HepG2 (cell line): ENCODE results near the gene FXYD6. TPM values are rescaled to one million over a fixed set of nuclear protein-coding genes. Genes with fewer than 3 reads are reported as not detected.

Experiments used
- ATAC-seq: fragments of 200-7000 bp; cut with Tn5 transposase; 3 replicates; pipeline ENCODE4 v1.9.1; 2020; ENCODE audit warnings: mild to moderate bottlenecking, moderate library complexity
- BruUV-seq: library from RNA; stranded (reverse); fragments of 400-500 nt; replicated peaks from 2 replicates; lab custom pipeline; 2021; lab: Mats Ljungman, UMichigan
- CTCF ChIA-PET: fragments of 300-600 bp; formaldehyde crosslinking; extraction: SDS; loops from one replicate; lab custom pipeline; 2021; ENCODE audit warnings: low total read pairs, inconsistent platforms, low intra/inter-chr PET ratio; lab: Yijun Ruan, JAX
- POLR2A ChIA-PET: fragments of 350-600 bp; sonication (Branson Sonifier 250); formaldehyde crosslinking; loops from one replicate; lab custom pipeline; 2020; ENCODE audit warnings: antibody characterized with exemption, inconsistent platforms; lab: Yijun Ruan, JAX
- DNase-seq: peaks from one replicate; pipeline ENCODE4 v3.0.0-alpha.2; 2015; ENCODE audit warnings: low spot score
- FAIRE-seq: peaks from 3 replicates; lab custom pipeline; 2011; peaks lifted over from hg19 to GRCh38; lab: Jason Lieb, UNC
- H2AFZ ChIP-seq: one replicate; pipeline ENCODE4 v1.6.1; 2011; ENCODE audit warnings: low read length, inconsistent platforms
- H3K27ac ChIP-seq: fragments of 300-600 bp; 3 replicates; pipeline ENCODE4 v1.8.0; 2011; ENCODE audit warnings: mixed run types, mild to moderate bottlenecking, mixed read lengths, low read length, inconsistent platforms; ENCODE audit not compliant: insufficient read depth; ENCODE audit errors: extremely low read length
- H3K27me3 ChIP-seq, 2 experiments: fragments of 200-600 bp in 1 of 2; 2 replicates in 1 of 2; 3 replicates in 1 of 2; pipeline versions ENCODE4 v1.6.0 to v1.8.0; 2011; ENCODE audit warnings: low read length in 2 of 2, mild to moderate bottlenecking in 2 of 2, moderate library complexity in 2 of 2, inconsistent platforms in 1 of 2; ENCODE audit not compliant: insufficient read depth in 2 of 2, control insufficient read depth in 1 of 2
- H3K36me3 ChIP-seq, 2 experiments: fragments of 200-600 bp in 1 of 2; replicated peaks in 1 of 2; 2 replicates in 1 of 2; 3 replicates in 1 of 2; pipeline versions ENCODE4 v1.5.1 to v1.8.0; 2011; ENCODE audit warnings: low read length in 2 of 2, inconsistent platforms in 1 of 2; ENCODE audit not compliant: insufficient read depth in 2 of 2, control insufficient read depth in 1 of 2
- H3K4me1 ChIP-seq: 2 replicates; pipeline ENCODE4 v1.5.1; 2012; ENCODE audit warnings: low read length, inconsistent platforms; ENCODE audit not compliant: insufficient read depth
- H3K4me2 ChIP-seq: 2 replicates; pipeline ENCODE4 v1.6.0; 2011; ENCODE audit warnings: low read depth, low read length, inconsistent platforms
- H3K4me3 ChIP-seq, 3 experiments: fragments of 200-600 bp in 1 of 3; sonication (generic), shearing (Covaris generic) in 1 of 3; replicated peaks in 1 of 3; 2 replicates each; pipeline ENCODE4 v1.5.1; 2011 to 2016; ENCODE audit warnings: low read length in 3 of 3, inconsistent platforms in 2 of 3, low read depth in 2 of 3, mild to moderate bottlenecking in 2 of 3, control low read depth in 1 of 3, mixed read lengths in 1 of 3; ENCODE audit not compliant: insufficient read depth in 1 of 3
- H3K79me2 ChIP-seq: one replicate; pipeline ENCODE4 v1.6.1; 2011; ENCODE audit warnings: low read length, inconsistent platforms; ENCODE audit not compliant: insufficient read depth
- H3K9ac ChIP-seq: 2 replicates; pipeline ENCODE4 v1.6.0; 2011; ENCODE audit warnings: mild to moderate bottlenecking, low read depth, low read length, inconsistent platforms; ENCODE audit not compliant: insufficient read depth
- H3K9me3 ChIP-seq: 2 replicates; pipeline ENCODE4 v1.5.1; 2012; ENCODE audit warnings: mild to moderate bottlenecking, low read length
- H4K20me1 ChIP-seq: 2 replicates; pipeline ENCODE4 v1.6.0; 2011; ENCODE audit warnings: inconsistent platforms, mild to moderate bottlenecking, low read length, moderate library complexity; ENCODE audit not compliant: insufficient read depth
- AGO2 ChIP-seq: fragments of 200-400 bp; formaldehyde crosslinking; optimal IDR thresholded peaks from 2 replicates; pipeline ENCODE3; 2017; ENCODE audit warnings: mild to moderate bottlenecking, low read depth, low read length, moderate library complexity
- EP300 ChIP-seq, 3 experiments: sonication (generic) in 1 of 3; formaldehyde crosslinking in 1 of 3; IDR thresholded peaks; 2 replicates each; pipeline versions ENCODE4 v1.5.1 to v1.6.1; 2011 to 2020; ENCODE audit warnings: low read depth in 2 of 3, low read length in 2 of 3, borderline replicate concordance in 1 of 3, improper control_type of control experiment in 1 of 3, mild to moderate bottlenecking in 1 of 3, missing genetic modification reagents in 1 of 3, moderate library complexity in 1 of 3
- FOXK2 ChIP-seq: fragments of 450-650 bp; IDR thresholded peaks from 2 replicates; pipeline ENCODE4 v1.6.1; 2016
- HNF1A ChIP-seq, 2 experiments: sonication (generic) in 1 of 2; formaldehyde crosslinking in 1 of 2; IDR thresholded peaks; 2 replicates each; pipeline versions ENCODE4 v1.4.0 to v1.6.1; 2016 to 2020; ENCODE audit warnings: borderline replicate concordance in 1 of 2, low read depth in 1 of 2, mild to moderate bottlenecking in 1 of 2, missing genetic modification reagents in 1 of 2
- ISX ChIP-seq: sonication (generic); formaldehyde crosslinking; conservative IDR thresholded peaks from 2 replicates; pipeline ENCODE4 v1.5.0; 2020; ENCODE audit warnings: missing genetic modification reagents
- MAX ChIP-seq: IDR thresholded peaks from 2 replicates; pipeline ENCODE4 v1.6.1; 2012; ENCODE audit warnings: inconsistent platforms
- SAFB2 ChIP-seq: sonication (generic); formaldehyde crosslinking; IDR thresholded peaks from 2 replicates; pipeline ENCODE4 v1.5.1; 2020; ENCODE audit warnings: missing genetic modification reagents, low read depth, mild to moderate bottlenecking, borderline replicate concordance
- TIGD3 ChIP-seq: sonication (generic); formaldehyde crosslinking; IDR thresholded peaks from 2 replicates; pipeline ENCODE4 v1.5.1; 2020; ENCODE audit warnings: mild to moderate bottlenecking, missing genetic modification reagents, borderline replicate concordance
- ZFP41 ChIP-seq: sonication (generic); formaldehyde crosslinking; IDR thresholded peaks from 2 replicates; pipeline ENCODE4 v1.4.0; 2020; ENCODE audit warnings: mild to moderate bottlenecking, missing genetic modification reagents, borderline replicate concordance
- ZMYM3 ChIP-seq: sonication (generic); formaldehyde crosslinking; IDR thresholded peaks from 2 replicates; pipeline ENCODE4 v1.5.1; 2020; ENCODE audit warnings: mild to moderate bottlenecking, missing genetic modification reagents
- ZNF280D ChIP-seq: sonication (generic); formaldehyde crosslinking; IDR thresholded peaks from 2 replicates; pipeline ENCODE4 v1.5.1; 2020; ENCODE audit warnings: mild to moderate bottlenecking, missing genetic modification reagents
- ZNF724P ChIP-seq: sonication (generic); formaldehyde crosslinking; IDR thresholded peaks from 2 replicates; pipeline ENCODE4 v1.8.0; 2022; ENCODE audit warnings: missing genetic modification reagents, borderline replicate concordance
- ZNF768 ChIP-seq: sonication (generic); formaldehyde crosslinking; IDR thresholded peaks from 2 replicates; pipeline ENCODE4 v1.4.0; 2020; ENCODE audit warnings: missing genetic modification reagents
- WGBS: methylation state at CpG from one replicate; pipeline ENCODE4 v1.1.6; 2017; ENCODE audit warnings: low lambda C conversion rate; 5-methylcytosine and 5-hydroxymethylcytosine counted together
- in situ Hi-C: cut with HindIII; loops from 2 replicates; pipeline ENCODE4 v1.10.0; 2017; ENCODE audit warnings: low pct_unique_long_range_greater_than_20kb; ENCODE audit not compliant: extremely low pct_ligation_motif_present
- intact Hi-C: fragments of 100-400 bp; cut with micrococcal nuclease; formaldehyde crosslinking; loops from one replicate; pipeline ENCODE4 v1.10.0; 2022; ENCODE audit not compliant: unreplicated experiment
- polyA plus RNA-seq, 8 experiments: library from polyadenylated mRNA; depleted of rRNA in 3 of 8; stranded (reverse) in 7 of 8; unstranded in 1 of 8; fragments of >200 nt; fragmentation: Illumina TruSeq in 4 of 8; extraction: Trizol in 4 of 8; gene quantifications; 2 replicates each; pipeline versions ENCODE4 v1.2.1 to v1.2.3, GENCODE V29; 2011 to 2016; ENCODE audit warnings: low read depth in 4 of 8, missing spikeins in 1 of 8, mixed read lengths in 1 of 8; ENCODE audit not compliant: insufficient read depth in 1 of 8
- total RNA-seq, 5 experiments: library from RNA; depleted of rRNA; stranded (reverse); fragments of >200 nt; fragmentation: Illumina TruSeq; extraction: Trizol; gene quantifications; 2 replicates each; pipeline ENCODE4 v1.2.3, GENCODE V29; 2016; ENCODE audit warnings: low read depth in 1 of 5

The FXYD6 gene
- total and polyA plus RNA-seq, 2 of the 13 experiments (the other 11 are each of a cell fraction or from before 2014, with no cell fraction given), result not detected

- Histone ChIP-seq H3K79me2 (no peaks in the 10 kb centered on the region), H3K27me3 (peaks cover 0 to 5% of the 10 kb centered on the region in 2 experiments; a peak in 1 of 5 replicates), H2AFZ (no peak overlapping the region), H3K4me1 (peaks cover 60% of the 10 kb centered on the region), H3K27ac (no peak overlapping the region), H4K20me1 (peaks cover 3% of the 10 kb centered on the region; the same call in 1 of the 2 replicates), H3K4me2 (peak overlapping the region; percentile 90), H3K9ac (peak overlapping the region; percentile 34), H3K36me3 (no peaks in the 10 kb centered on the region), H3K4me3 (peak overlapping the region in 1 of 3 experiments; percentile 61; a peak in 3 of 6 replicates), H3K9me3 (no peaks in the 10 kb centered on the region)
- 0% methylated on average over 1 of the region's 7 CpGs for WGBS
- FAIRE-seq (no peak), DNase-seq (no peak), ATAC-seq (0 out of 3 replicates have a peak, but pooled peaks have one; percentile 4)
- BruUV-seq, result no TSS peak
- in situ Hi-C loops, result no loop called here
- CTCF ChIA-PET, result no interaction called here
- intact Hi-C loops, result no loop called here
- POLR2A ChIA-PET, result interaction anchor here (0.7 to 2.2 kb wide), 3 partner anchors 9 to 389 kb away, joined by 3 to 10 read pairs (median 3); partner anchors contain the start of gene FXYD2
- TF ChIP-seq ISX (CRISPR knock-in tag) (no peak), ZNF280D (CRISPR knock-in tag) (no peak), TIGD3 (CRISPR knock-in tag) (no peak), EP300 (IDR thresholded peaks at IDR 0.05; ENCODE audit: low read depth in 2 of 2, low read length in 2 of 2) (no peak), EP300 (CRISPR knock-in tag; IDR thresholded peaks at IDR 0.05; ENCODE audit: borderline replicate concordance) (no peak), ZNF768 (CRISPR knock-in tag) (peak; percentile 96), SAFB2 (CRISPR knock-in tag) (no peak), FOXK2 (no peak), ZNF724P (CRISPR knock-in tag) (no peak), HNF1A (IDR thresholded peaks at IDR 0.05; ENCODE audit: low read depth) (no peak), HNF1A (CRISPR knock-in tag; IDR thresholded peaks at IDR 0.05; ENCODE audit: borderline replicate concordance) (0 out of 2 replicates have a peak, but pooled peaks have one; percentile 3), ZMYM3 (CRISPR knock-in tag) (0 out of 2 replicates have a peak, but pooled peaks have one; percentile 45), MAX (no peak), ZFP41 (CRISPR knock-in tag) (no peak), AGO2 (peak; percentile 42)
Observed at GRCh38 chr11:117815262-117815803, 61.1 kb downstream of the FXYD6 start.
